Measurements from ENCODE around the gene CCSAP.

GRCh38 chr1:229339520-229339919 lies 3.3 kb downstream of the CCSAP start:
- no peak for TF ChIP-seq CTCF (IDR thresholded peaks at IDR 0.05)
- no peak for TF ChIP-seq EZH2 (IDR thresholded peaks at IDR 0.05)

Data from neural progenitor cell (in vitro differentiated cells).